ENCODE data around the gene TSPAN19.

The TSPAN19 gene

DNA sequence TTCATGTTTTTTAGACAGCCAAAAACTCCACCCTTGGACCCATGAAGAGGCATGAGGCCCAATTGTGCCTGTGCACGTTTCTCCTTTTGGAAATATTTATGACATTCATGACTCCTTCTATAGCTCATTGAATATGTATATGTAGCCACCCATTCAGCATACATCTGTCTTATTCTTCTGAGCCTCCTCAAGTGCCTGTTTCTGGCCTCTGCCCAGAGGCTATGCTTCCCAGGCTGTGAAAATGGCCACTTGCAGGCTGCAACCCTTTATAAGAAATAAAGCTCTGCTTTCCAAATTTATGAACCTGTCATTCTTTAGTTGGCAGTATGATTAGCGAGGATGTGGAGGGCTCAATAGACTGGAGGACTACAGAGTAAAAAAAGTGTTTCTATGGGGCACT lies 35.3 kb downstream of the TSPAN19 start:
- DNase-seq (ENCODE audit: low read depth): no peak

DNA sequence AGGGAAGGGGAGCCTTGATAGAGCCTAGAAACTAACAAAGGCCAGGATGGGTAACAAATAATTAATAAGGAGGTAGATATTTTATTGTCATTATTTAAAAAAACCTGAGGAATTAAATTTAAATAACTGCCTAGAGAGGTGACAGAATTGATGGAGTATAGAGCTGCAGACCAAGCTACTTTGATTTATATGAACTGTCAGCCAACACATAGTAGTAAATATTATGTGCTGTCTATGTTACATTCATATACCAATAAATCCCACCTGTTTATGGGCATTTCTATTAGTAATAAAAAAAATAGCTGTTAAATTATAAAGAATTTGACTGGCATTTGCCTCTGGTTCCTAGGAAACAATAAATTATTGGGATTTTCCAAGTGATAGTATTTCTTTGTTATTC lies 37.7 kb downstream of the TSPAN19 start:
- DNase-seq (ENCODE audit: low read depth): no peak

- DNase-seq (ENCODE audit: low read depth): no peak
Observed at GRCh38 chr12:84996759-84997158, 39.3 kb downstream of the TSPAN19 start.

- DNase-seq (ENCODE audit: low read depth): no peak
Observed at GRCh38 chr12:84995641-84996040, 40.4 kb downstream of the TSPAN19 start.

DNA sequence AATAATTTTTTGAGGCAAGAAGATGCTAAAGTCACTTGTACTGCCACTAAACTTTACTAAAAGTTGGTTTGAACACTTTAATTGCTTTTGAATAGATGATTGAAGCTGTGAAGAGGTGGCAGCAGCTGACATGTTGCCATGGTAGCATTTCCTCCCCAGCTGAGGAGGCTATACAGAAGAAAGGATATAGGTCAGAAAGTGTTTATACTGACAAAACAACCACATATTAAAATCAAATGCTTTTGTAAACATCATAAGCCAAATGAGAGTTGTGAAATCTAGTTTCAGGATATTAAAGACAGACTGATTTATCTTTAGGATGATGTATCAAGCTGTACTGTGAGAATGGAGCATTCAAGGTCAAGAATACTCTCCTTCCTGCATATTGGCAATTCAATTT lies 41.7 kb downstream of the TSPAN19 start:
- DNase-seq (ENCODE audit: low read depth): no peak

GRCh38 chr12:84986586-84986985 lies 49.5 kb downstream of the TSPAN19 start:
- no peak for DNase-seq (ENCODE audit: low read depth)

DNA sequence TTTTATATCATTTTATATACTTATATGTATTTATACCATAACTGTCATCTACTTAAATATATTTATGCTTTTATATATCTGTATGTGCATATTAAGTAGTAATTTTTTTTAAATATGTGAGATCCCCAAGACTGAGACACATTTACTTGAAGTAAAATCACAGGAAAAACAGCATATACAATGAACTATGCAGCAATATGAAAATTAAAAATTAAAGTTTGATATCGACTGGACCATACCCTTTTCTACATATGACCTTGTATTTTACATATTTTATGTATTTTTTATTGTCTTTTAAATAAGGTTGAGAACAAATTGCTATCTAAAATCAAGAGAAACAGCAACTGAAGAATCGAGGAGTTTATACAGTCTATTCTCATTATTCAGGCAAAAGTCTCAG lies 50.0 kb downstream of the TSPAN19 start:
- no peak for DNase-seq (ENCODE audit: low read depth)

DNA sequence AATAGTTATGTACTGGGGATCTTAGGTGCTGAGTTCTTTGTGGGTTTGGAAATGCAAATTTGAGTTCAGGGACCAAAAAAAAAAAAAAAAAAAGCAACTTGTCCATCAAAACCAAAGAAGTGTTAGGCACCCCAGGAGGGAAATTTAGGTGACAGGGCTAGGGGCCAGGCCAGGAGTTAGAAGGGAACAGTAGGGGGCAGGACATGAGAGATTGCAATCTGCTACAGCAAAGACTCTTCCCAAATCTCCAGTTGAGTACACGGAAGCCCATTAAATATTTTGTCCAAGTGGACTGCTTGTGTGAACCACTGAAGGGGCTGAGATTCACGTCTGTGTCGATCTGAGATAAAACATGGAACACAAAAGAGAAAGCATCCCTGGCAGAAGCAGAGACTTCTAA lies 52.8 kb downstream of the TSPAN19 start:
- no peak for DNase-seq (ENCODE audit: low read depth)

GRCh38 chr12:84982888-84983287 lies 53.2 kb downstream of the TSPAN19 start:
- DNase-seq (ENCODE audit: low read depth): no peak

DNA sequence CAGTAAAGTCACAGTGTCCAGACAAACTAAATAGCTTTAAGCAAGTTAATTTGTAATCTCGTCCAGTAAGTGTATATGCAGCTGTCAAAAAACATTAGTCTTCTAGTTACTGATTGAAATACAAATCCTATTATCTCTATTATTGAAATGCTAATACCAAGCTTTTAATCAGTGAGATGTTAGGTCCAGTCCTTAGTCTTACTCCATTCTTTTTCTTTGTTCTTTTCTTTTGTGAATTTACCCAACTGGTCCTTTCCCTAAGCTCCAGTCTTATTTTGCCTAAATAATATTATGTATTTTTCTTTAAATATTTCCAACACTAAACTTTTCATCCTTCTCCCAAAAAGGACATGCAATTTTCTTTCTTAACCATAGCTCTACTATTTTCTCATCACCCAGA lies 57.2 kb downstream of the TSPAN19 start:
- no peak for DNase-seq (ENCODE audit: low read depth)

DNA sequence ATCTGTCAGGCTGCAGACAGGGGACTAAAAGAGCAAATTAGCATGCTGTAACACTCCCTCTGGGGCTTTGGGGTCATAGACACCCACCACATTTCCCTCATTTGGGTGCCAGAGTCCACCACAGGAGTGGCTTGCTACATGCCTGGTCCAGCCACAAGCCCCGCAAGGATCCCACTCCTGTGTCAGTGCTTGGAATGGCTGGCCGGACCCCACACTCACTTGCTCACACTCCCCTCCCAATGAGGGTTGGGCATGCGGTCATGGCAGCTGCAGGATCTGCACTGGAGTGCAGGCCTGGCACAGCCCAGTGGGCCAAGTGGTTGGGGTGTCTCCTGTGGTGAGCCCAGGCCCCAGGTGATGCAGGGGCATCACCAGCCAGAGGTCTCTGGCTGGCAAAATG lies 59.9 kb downstream of the TSPAN19 start:
- no peak for DNase-seq (ENCODE audit: low read depth)

DNA sequence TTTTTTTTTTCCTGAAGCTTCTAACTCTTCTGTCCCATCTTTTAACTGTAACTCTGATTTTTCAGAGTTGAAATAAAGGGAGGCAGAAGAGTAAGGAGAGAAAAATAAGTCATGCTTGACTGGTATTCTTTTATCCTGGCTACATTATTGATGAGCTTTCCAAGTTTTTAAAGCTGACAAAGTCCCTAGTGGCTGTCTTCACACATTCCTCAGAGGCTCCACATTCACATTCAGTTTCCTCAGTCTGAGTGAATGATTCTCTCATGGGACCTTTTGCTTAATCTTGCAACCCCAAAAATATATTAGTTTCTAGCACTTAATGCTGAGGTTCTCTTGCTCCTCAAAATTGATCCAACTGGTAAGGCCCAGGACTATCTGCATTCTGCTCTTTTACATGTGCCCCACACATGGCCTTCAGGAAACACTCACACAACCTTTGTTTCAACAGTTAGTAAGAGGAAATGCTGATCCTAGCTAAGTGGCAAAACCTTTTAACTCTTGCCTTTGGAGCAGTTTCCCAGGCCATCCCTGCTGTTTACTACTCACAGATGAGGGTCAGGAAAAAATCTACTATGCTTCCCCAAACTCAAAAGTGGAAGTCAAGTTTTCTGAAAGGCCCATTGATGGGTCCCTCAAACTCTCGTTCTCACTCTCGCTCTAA lies 61.8 kb downstream of the TSPAN19 start:
- DNase-seq (ENCODE audit: low read depth): no peak

GRCh38 chr12:84973026-84973425 lies 63.1 kb downstream of the TSPAN19 start:
- no peak for DNase-seq (ENCODE audit: low read depth)

GRCh38 chr12:84969226-84969625 lies 66.9 kb downstream of the TSPAN19 start:
- no peak for DNase-seq (ENCODE audit: low read depth)

Data from T-helper 22 cell (primary cell).